Cardiac atrium fibroblast (primary cell): ENCODE results near the gene TBCE. TPM values are rescaled to one million over a fixed set of nuclear protein-coding genes. Genes with fewer than 3 reads are reported as not detected.

Experiments used
- total RNA-seq: library from RNA; depleted of rRNA; stranded (reverse); fragments of >200 nt; gene quantifications from 2 replicates; pipeline ENCODE4 v1.2.3, GENCODE V29; 2015

TBCE gene
- 16.2 and 29.5 TPM in 2 replicates for total RNA-seq

GRCh38 chr1:235367000-235367908 is at the start of gene TBCE:
TSS of gene TBCE (plus strand) at chr1:235367427. CDS start at chr1:235380050, 12,623 bp downstream.

GRCh38 chr1:235327559-235328270 is 39.5 kb upstream of the TBCE start, which contains the start of gene ARID4B:
TSS of gene ARID4B (minus strand) at chr1:235328179. CDS start at chr1:235326919, 1,260 bp downstream.

DNA sequence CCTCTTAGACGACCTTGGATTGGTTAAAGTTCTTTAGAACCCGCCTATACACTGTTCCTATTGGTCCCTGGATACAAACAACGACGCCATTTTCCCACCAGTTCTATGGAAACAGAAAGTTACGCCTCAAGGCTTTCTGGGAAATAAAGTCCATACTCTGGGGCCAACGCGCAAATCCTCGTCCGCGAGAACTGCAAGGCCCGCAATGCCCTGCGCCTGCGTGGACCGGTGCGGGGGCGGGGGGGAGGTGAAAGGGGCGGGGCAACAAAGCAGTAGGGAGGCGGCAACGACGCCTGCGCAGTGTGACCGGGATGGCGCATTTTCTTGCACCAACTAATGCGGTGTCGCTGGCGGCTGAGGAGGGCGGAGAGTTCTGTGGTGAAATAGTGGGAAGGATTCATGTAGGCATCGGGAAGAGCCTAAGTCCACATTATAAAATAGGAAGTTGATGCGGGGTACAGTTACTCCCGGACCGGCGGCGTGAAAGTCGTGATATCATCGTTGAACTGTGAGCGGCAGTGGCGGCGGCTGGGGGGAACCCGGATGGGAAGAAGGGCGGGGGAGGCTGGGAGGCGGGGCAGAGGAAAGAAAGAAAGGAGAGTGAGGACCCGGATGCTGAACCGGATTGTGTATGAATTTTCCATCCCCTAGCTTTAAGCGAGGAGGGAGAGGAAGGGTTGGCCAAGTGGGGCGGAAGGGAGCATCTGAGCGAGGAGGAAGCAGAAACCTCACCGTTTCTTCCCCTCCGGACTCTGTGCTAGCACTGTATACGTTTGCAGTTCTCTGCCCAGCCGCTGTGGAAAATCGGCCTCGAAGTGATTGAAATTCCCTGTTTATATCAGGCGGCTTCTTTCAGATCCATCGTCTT is 38.7 kb upstream of the TBCE start, which contains the start of gene GGPS1:
Gene GGPS1 (plus strand): TSS at position 300 of the 868 bp plus-strand sequence. CDS start 6,695 bp downstream, outside the sequence.

Other genes starting within 250 kb of the TBCE start
- 94.2 and 106 TPM in 2 replicates for gene TOMM20, start 238.6 kb upstream of the TBCE start, total RNA-seq
- 30.5 and 71.6 TPM in 2 replicates for gene RBM34, start 206.2 kb upstream of the TBCE start, total RNA-seq
- 11.0 and 11.8 TPM in 2 replicates for gene ARID4B, start 39.2 kb upstream of the TBCE start, total RNA-seq
- 19.5 and 22.7 TPM in 2 replicates for gene GGPS1, start 38.9 kb upstream of the TBCE start, total RNA-seq
- 20.9 and 23.2 TPM in 2 replicates for gene B3GALNT2, start 137.0 kb downstream of the TBCE start, total RNA-seq